H7 (cell line): ENCODE data around the gene AGPAT1. TPM values are rescaled to one million over a fixed set of nuclear protein-coding genes. Genes with fewer than 3 reads are reported as not detected.

Experiments
- DNase-seq: peaks from one replicate; pipeline ENCODE4 v3.0.0; 2012
- H3K27me3 ChIP-seq: 2 replicates; pipeline ENCODE4 v1.6.0; 2011; ENCODE audit warnings: mild to moderate bottlenecking, low read length; ENCODE audit not compliant: control insufficient read depth, insufficient read depth
- H3K36me3 ChIP-seq: replicated peaks from 2 replicates; pipeline ENCODE4 v1.5.1; 2011; ENCODE audit warnings: low read length; ENCODE audit not compliant: control insufficient read depth, insufficient read depth
- H3K4me3 ChIP-seq: 2 replicates; pipeline ENCODE4 v1.5.1; 2011; ENCODE audit warnings: low read depth, mild to moderate bottlenecking, control low read depth, low read length, moderate library complexity; ENCODE audit not compliant: insufficient read depth
- total RNA-seq: library from RNA; depleted of rRNA; stranded (reverse); fragments of >200 nt; shearing (Covaris generic); gene quantifications from 2 replicates; pipeline ENCODE4 v1.2.3, GENCODE V29; 2014; rRNA removed

AGPAT1 gene
- total RNA-seq, 1 experiment from 2014 or later, result 113 TPM

- no peak for DNase-seq
- H3K36me3 ChIP-seq, result peaks cover 15% of the 10 kb centered on the region
- H3K4me3 ChIP-seq, result no peak overlapping the region
- H3K27me3 ChIP-seq, result no peaks in the 10 kb centered on the region
These were observed 55.3 kb downstream of the AGPAT1 start for GRCh38 chr6:32120573-32121059.

DNA sequence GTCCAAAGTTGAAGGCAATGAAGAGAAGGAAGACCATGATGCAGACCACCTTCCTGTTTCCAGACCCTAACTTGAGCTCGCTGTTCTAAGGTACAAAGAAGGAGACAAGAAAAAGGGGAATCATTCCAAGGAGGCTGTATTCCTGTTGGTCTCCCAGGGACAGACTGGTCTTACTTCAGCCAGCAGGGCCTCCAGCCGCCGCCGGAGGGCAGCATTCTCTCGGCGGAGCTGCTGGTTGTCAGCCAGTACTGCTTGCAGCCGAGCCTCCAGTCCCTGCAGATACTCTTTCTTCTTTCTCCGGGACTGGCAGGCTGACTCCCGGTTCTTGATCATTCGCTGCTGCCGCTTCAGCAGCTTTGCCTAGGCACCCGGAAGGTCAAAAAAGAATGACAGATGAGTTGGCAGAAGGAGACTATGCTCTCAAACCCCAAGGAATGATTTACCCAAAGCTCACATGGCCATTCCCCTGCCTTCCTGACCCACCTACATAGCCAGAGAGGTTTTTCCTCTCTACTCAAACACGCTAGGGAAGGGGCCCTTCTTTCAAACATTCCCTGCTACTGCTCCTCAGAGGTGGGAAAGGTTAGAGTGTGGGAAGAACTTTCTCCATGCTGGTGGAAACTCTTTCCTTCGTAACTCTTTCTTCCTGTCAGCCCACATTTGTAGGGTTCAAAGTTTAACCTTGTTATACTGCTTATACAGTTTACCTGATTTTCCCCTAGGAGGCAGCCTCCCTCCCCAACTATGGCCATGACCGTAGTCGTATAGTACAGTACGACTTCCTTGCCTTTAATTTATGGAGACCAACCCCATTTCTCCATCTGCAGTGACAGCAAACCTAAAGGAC is 56.9 kb downstream of the AGPAT1 start:
- Histone ChIP-seq H3K36me3 (peaks cover 14% of the 10 kb centered on the region), H3K27me3 (no peaks in the 10 kb centered on the region), H3K4me3 (no peak overlapping the region)
- DNase-seq, result peak; percentile 92

Other genes starting within 250 kb of the AGPAT1 start
- 0.63 and 1.7 TPM in 2 replicates for gene C2, start 248.4 kb downstream of the AGPAT1 start, total RNA-seq
- not detected in 2 replicates for gene CFB, start 230.0 kb downstream of the AGPAT1 start, total RNA-seq
- 109 and 115 TPM in 2 replicates for gene NELFE, start 217.1 kb downstream of the AGPAT1 start, total RNA-seq
- gene SKIC2, start 216.9 kb downstream of the AGPAT1 start, total RNA-seq, result 47.2 and 57.6 TPM in 2 replicates
- gene DXO, start 203.9 kb downstream of the AGPAT1 start, total RNA-seq, result 18.8 and 19.9 TPM in 2 replicates
- gene C4A, start 194.0 kb downstream of the AGPAT1 start, total RNA-seq, result 0.35 and 1.5 TPM in 2 replicates
- 1.1 and 1.9 TPM in 2 replicates for gene C4B, start 161.3 kb downstream of the AGPAT1 start, total RNA-seq
- gene CYP21A2, start 137.7 kb downstream of the AGPAT1 start, total RNA-seq, result 0.11 TPM in 1 of 2 replicates, not detected in the other
- gene TNXB, start 66.7 kb downstream of the AGPAT1 start, total RNA-seq, result 2.7 and 4.4 TPM in 2 replicates
- 25.1 and 26.2 TPM in 2 replicates for gene ATF6B, start 47.8 kb downstream of the AGPAT1 start, total RNA-seq
- 12.5 and 12.8 TPM in 2 replicates for gene FKBPL, start 45.8 kb downstream of the AGPAT1 start, total RNA-seq
- gene PRRT1, start 24.1 kb downstream of the AGPAT1 start, total RNA-seq, result 0.14 TPM in 1 of 2 replicates, not detected in the other
- gene PPT2, start 21.9 kb downstream of the AGPAT1 start, total RNA-seq, result 24.7 and 25.5 TPM in 2 replicates
- 4.3 and 5.9 TPM in 2 replicates for gene EGFL8, start 11.5 kb downstream of the AGPAT1 start, total RNA-seq
- 94.6 and 99.0 TPM in 2 replicates for gene RNF5, start 2.3 kb upstream of the AGPAT1 start, total RNA-seq
- gene AGER, start 8.2 kb upstream of the AGPAT1 start, total RNA-seq, result 2.2 and 2.8 TPM in 2 replicates
- 64.2 and 67.7 TPM in 2 replicates for gene PBX2, start 14.1 kb upstream of the AGPAT1 start, total RNA-seq
- 21.2 and 26.8 TPM in 2 replicates for gene GPSM3, start 16.6 kb upstream of the AGPAT1 start, total RNA-seq
- 0.96 and 1.6 TPM in 2 replicates for gene NOTCH4, start 48.0 kb upstream of the AGPAT1 start, total RNA-seq
- not detected in 2 replicates for gene TSBP1, start 195.8 kb upstream of the AGPAT1 start, total RNA-seq
- gene BTNL2, start 231.1 kb upstream of the AGPAT1 start, total RNA-seq, result not detected in 2 replicates